Peyer's patch (tissue), 4 donors: Measurements from ENCODE around the gene ANO6.
"Not testable (repeated sequence)": the region's sequence is repeated elsewhere in the genome, so short reads cannot be mapped to it uniquely, and the experiment has no call there.

ENCODE experiments used
- CTCF ChIP-seq, 6 experiments: fragments of 450-650 bp in 4 of 6; fragments of 200-600 bp in 2 of 6; sonication (generic) in 1 of 6; IDR thresholded peaks; one replicate each; pipeline ENCODE4 v1.5.1; 2017 to 2019; ENCODE audit warnings: antibody characterized with exemption in 6 of 6, mild to moderate bottlenecking in 3 of 6, moderate library complexity in 1 of 6
- POLR2A ChIP-seq, 2 donors: fragments of 450-650 bp; IDR thresholded peaks; one replicate each; pipeline ENCODE4 v1.5.1; 2017; ENCODE audit warnings: antibody characterized with exemption in 2 of 2, mild to moderate bottlenecking in 2 of 2, moderate library complexity in 2 of 2

GRCh38 chr12:45173293-45173692, 42.6 kb upstream of the ANO6 start:
- peak in 3 of 6 experiments; percentile 8 to 22 (median 18) for TF ChIP-seq CTCF (IDR thresholded peaks at IDR 0.05)
- not testable (repeated sequence) for TF ChIP-seq POLR2A (IDR thresholded peaks at IDR 0.05)
